Stimulated activated CD4-positive, alpha-beta T cell treated with anti-CD3 and anti-CD28 coated beads, Interleukin-2, amount 100 ng/mL, for 4 hours (primary cell): Measurements from ENCODE around the gene PLA2G4A.
"Not testable (repeated sequence)": the region's sequence is repeated elsewhere in the genome, so short reads cannot be mapped to it uniquely, and the experiment has no call there.

Experiments
- DNase-seq: peaks from one replicate; pipeline ENCODE4 v3.0.0-alpha.2; 2020; ENCODE audit warnings: low read depth

Gene PLA2G4A

DNA sequence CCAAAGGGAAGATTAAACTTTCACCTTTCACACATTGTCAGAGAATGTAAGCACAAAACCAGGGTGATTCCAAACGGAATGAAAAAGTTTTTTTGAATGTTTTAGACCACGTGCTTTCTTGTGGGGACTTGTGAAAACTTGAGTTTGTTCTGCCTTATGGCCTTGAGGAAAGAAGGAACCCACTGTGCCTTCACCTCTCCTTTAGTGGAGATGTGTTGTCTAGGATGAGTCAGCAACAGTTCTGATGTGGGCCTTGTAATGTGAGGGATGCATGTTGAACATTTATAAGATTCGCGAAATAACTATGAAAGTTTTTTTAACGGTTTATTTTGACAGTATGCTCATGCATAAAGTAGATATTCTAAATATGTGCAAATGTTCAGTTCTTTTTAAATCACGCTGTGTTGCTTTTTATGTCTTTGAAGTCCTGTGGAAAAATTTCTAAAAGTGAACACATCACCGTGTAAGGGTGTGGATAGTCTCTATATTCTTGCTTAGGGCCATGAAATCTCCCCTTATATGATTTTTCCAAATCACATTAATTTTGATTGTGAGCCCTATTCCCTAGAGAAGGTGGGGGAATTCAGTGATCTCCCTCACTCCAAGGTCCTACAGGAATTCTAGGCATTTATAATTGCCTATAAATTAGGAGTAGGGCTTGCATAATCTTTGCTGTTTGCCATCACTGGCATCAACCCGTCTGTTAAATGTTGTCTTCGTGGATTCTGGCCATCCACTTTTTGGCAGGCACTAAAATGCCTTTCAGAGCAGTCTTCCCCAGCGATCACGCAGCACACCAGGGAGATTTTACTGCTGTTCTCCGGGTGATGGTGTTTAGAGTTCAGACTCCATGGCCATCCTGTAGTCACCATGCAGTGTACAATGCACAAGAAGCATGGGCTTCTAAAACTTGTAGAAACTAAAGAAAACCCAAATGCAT, 47.4 kb downstream of the PLA2G4A start:
- DNase-seq, result no peak

GRCh38 chr1:186878356-186878755, 49.6 kb downstream of the PLA2G4A start:
- no peak for DNase-seq

DNA sequence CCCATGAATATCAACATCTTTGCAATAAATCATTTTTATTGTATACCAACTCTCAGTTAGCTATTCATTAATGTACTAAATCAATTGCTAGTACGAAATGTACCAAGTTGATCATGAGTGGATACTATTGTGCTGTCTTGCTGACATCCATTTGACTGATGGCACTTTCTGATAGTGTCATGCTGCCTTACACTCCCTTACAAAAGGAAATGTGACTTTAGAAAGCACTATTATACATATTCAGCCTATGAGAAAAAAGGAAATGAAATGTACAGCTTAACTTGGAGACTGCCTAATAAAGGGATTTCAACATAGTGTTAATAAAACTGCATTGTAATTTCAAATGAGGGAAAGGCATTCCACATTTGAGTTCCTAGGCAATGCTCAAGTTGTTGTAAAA, 52.2 kb downstream of the PLA2G4A start:
- no peak for DNase-seq

- no peak for DNase-seq
Observed at GRCh38 chr1:186882372-186883134, 53.8 kb downstream of the PLA2G4A start.

DNA sequence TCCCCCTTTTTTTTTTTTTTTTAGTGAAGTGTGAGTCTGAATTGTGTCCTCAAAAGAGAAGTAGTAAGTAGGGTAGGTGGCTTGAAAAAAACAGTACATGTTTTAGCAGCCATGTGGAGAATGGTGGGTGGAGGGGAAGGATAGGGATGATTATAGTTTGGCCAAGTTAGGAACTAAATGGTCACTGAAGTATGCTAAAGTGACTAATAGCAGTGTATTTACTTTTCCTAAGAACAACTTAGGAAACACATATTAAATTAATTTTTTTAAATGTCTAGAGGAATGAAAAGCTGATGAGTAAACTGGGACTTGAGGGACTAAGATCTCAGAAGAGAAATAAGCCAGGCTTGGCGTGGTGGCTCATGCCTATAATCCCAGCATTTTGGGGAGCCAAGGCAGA, 55.5 kb downstream of the PLA2G4A start:
- no peak for DNase-seq

GRCh38 chr1:186887203-186887602, 58.5 kb downstream of the PLA2G4A start:
- no peak for DNase-seq

- no peak for DNase-seq
Observed at GRCh38 chr1:186888367-186888766, 59.6 kb downstream of the PLA2G4A start.

DNA sequence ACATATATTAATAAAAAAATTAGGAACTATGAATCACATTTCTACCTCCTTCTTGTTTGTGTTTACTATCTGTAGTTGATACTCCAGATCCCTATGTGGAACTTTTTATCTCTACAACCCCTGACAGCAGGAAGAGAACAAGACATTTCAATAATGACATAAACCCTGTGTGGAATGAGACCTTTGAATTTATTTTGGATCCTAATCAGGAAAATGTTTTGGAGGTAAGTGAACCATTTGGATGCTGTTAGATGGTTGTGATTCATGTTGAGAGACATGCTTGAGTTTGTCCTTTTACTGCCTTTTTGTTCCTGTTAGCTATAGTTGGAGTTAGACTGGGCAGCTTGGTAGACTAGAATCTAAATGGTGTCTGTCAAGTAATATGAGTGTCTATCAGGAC, 64.2 kb downstream of the PLA2G4A start:
- no peak for DNase-seq

DNA sequence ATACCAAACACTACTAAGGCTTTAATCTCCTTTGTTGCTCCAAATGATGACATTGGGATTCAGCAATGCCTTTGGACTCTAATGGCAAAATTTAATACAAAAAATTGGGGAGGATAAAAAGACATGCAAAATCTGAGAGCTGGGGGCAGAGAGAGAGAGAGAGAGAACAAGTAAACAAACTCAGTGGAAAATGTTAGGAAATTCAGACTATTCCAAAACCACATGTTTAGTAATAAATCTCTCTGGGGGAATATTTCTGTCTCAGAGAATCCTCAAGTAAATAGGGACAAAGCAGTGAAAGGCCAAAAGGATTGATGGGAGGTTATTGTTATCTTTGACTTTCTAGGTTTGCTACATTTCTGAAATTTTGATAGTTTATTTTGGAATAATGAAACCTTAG, 65.7 kb downstream of the PLA2G4A start:
- DNase-seq, result no peak

- no peak for DNase-seq
Observed at GRCh38 chr1:186896211-186896610, 67.5 kb downstream of the PLA2G4A start.

DNA sequence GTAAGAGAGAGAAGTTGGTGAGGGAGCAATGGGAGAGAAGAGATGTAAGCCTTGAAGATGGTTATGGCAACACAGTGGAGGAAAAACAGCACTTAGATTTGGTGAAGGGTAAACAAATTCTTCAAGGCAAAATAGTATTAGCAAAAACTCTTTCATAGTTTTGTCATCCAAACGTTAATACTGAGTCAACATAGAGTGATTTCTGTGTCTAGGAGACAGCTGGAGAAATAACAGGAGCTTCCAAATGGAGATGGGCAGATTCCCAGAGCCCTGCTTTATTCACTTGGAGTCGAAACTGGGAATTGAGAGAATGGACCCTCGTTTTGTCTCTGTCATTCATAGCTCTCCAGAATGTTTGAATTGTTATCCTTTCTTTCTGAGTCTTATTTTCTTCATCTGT, 68.3 kb downstream of the PLA2G4A start:
- DNase-seq, result no peak

DNA sequence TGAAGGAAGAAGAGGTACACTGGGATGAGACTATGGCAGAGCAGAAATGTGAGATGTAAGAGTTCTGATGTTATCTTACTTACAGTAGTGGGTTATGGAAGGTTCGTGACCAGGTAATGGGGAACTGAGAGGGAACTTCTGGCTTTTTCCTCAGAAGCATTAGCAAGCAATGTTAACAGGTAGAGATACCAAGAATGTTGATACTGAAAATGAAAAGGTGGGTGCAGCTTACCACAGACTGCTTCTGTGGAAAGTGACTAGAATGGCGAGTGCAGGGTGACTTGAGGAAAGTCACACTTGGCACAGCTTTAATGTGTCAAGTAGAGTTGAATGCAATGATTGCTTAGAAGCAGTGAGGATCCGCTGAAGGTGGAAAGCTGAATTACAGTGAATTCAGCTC, 70.8 kb downstream of the PLA2G4A start:
- DNase-seq, result no peak

DNA sequence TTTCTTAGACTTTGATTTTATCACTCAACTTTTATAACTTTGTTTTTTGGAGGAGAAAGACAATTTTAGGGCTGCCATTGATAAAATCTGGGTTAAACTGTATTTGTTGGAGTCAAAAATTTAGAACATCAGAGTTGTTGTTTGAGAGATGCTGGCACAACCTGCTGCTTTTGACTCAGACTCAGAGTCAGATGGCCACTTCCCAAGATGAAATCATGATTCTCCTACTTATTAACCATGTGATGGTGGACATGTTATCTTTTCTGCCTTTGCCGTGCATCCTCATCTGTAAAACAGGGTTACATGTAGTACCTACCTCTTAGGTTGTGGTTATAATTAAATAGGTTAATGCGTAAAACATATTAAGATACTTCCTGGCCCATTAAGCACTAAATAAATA, 71.2 kb downstream of the PLA2G4A start:
- no peak for DNase-seq

GRCh38 chr1:186900539-186901237, 71.9 kb downstream of the PLA2G4A start:
- DNase-seq, result no peak

DNA sequence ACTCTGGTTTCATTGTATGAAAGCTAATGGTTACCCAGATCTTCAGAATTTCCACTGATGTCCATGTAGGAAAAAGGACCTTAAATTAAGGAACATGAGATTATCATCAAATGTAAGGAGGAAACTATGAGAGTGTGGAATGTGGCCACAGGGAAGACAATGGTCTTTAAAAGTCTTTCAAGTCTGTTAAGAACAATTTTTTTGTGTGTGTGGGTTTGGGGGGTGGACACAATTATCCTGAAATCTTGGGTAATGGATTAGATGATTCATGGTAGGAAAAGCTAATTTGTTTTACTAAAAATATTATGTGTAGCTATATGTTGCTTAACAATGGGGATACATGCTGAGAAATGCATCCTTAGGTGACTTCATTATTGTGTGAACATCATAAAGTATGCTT, 72.9 kb downstream of the PLA2G4A start:
- DNase-seq, result no peak

- no peak for DNase-seq
Observed at GRCh38 chr1:186903374-186904136, 74.8 kb downstream of the PLA2G4A start.

- DNase-seq, result no peak
Observed at GRCh38 chr1:186904361-186904760, 75.6 kb downstream of the PLA2G4A start.

- no peak for DNase-seq
Observed at GRCh38 chr1:186905561-186905960, 76.8 kb downstream of the PLA2G4A start.

DNA sequence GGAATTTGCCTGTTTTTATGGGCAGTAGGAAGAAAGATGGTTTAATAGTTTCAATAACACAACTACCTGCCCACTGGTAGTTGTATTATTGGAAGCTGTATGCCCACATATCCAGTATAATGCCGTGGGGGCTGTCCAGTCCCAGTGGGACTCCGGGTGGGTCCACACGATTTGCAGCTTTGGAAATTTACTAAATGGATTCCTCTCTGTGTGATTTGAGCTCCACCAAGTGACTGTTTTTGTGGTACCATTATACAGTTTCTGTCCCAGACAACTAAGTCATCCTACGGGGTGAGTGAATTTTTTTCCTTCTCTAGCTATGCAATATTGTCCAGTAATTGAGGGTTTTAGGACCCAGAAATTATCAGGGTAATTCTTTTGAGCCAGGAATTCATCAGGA, 86.8 kb downstream of the PLA2G4A start:
- no peak for DNase-seq

- not testable (repeated sequence) for DNase-seq
Observed at GRCh38 chr1:186917106-186917786, 88.5 kb downstream of the PLA2G4A start.

DNA sequence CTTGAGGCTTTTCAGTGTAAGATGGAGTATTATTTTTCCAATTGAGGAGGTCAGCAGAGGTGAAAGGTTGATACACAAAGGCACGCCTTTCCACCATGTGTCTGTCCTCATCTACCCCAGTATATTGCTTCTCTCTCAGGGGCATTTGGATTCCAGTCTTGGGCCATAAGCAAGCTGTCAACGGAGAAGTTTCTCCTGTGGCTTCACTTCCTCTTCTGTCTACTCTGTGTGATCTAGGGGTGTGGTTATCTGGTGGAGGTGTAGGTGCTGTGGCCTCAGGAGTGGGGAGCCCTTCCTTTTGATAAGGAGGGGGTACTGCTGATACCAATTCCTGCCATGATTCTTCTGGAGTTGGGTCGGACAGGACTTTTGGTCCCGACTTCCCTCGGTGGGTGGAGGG, 92.6 kb downstream of the PLA2G4A start:
- DNase-seq, result not testable (repeated sequence)
